ENCODE measurements around the gene SLC40A1.

DNA sequence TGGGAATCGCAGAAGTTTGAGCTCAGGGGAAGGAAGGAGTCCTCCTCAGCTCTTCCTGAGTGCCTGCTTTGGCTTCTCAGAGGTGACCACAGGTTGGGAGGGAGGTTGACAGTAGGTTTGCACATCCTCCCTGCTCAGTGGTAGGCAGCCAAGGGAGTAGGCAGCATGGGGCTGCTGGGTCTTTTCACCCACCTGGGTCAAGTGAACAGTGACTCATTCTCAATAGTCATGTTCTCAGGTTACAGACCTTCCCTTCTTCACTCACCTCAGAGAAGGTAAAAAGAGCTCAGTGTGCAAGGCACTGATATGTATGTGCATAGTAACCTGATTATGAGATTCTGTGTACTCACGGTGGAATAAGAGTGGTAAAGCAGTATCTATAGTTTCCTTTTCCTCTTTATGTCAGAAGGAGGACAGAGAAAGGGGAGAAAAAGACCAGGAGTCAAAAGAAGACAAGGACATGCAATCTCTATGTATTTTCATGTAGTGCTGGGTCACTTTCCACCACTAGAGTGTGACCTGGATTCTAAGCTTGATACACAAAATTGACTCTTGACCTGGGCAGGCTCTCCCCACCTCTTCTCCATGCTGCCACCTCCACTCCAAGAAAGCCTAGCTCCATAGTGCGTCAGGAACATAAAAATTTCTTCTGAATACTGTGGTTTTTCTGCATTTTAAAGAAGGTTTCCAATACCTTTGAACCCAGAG lies 44.2 kb upstream of the SLC40A1 start:
- TF ChIP-seq, protein P1, sequence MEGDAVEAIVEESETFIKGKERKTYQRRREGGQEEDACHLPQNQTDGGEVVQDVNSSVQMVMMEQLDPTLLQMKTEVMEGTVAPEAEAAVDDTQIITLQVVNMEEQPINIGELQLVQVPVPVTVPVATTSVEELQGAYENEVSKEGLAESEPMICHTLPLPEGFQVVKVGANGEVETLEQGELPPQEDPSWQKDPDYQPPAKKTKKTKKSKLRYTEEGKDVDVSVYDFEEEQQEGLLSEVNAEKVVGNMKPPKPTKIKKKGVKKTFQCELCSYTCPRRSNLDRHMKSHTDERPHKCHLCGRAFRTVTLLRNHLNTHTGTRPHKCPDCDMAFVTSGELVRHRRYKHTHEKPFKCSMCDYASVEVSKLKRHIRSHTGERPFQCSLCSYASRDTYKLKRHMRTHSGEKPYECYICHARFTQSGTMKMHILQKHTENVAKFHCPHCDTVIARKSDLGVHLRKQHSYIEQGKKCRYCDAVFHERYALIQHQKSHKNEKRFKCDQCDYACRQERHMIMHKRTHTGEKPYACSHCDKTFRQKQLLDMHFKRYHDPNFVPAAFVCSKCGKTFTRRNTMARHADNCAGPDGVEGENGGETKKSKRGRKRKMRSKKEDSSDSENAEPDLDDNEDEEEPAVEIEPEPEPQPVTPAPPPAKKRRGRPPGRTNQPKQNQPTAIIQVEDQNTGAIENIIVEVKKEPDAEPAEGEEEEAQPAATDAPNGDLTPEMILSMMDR (IDR thresholded peaks at IDR 0.05; ENCODE audit: low read depth, low read length): no peak
- TF ChIP-seq EZH2phosphoT487 (IDR thresholded peaks at IDR 0.05; ENCODE audit: low read depth): no peak

All from OCI-LY3 (cell line).